ENCODE measurements around the gene VEGFA. TPM values are rescaled to one million over a fixed set of nuclear protein-coding genes. Genes with fewer than 3 reads are reported as not detected.

The VEGFA gene
- total RNA-seq, 4 donors from 2014 or later = 39.2 to 58.5 (median 45.0) TPM

DNA sequence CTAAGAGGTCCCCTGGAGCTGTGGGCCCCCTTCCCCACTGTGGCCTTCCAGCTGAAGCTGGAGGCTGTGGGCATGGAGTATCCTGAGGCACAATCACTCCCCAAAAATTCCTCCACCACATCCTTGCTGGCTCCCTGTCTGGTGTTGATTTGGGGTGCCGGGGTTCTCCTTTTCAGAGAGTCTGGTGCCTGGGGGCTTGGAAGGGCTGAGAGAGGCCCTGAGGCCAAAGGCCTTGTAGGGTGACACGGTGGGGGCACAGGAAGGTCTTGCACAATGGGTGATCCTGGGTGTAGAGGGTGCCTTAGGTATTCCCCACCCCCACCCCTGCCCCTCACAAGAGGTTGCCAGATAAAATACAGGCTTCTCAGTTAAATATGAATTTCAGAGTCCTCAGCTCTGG, 33.2 kb upstream of the VEGFA start:
- DNase-seq (ENCODE audit: extremely low spot score) = no peak
- Histone ChIP-seq H3K4me1 (peaks cover 6 to 10% (median 8%) of the 10 kb centered on the region in 4 donors), H3K27me3 (no peaks in the 10 kb centered on the region), H3K36me3 (no peaks in the 10 kb centered on the region), H3K4me3 (no peak overlapping the region), H3K27ac (replicated peaks in 1 of 4) (no peak overlapping the region), H3K9me3 (peaks cover 0 to 4% (median 2%) of the 10 kb centered on the region in 4 donors)
- WGBS = no CpG with 5 or more reads among the region's 2 CpGs
- TF ChIP-seq, protein P1, sequence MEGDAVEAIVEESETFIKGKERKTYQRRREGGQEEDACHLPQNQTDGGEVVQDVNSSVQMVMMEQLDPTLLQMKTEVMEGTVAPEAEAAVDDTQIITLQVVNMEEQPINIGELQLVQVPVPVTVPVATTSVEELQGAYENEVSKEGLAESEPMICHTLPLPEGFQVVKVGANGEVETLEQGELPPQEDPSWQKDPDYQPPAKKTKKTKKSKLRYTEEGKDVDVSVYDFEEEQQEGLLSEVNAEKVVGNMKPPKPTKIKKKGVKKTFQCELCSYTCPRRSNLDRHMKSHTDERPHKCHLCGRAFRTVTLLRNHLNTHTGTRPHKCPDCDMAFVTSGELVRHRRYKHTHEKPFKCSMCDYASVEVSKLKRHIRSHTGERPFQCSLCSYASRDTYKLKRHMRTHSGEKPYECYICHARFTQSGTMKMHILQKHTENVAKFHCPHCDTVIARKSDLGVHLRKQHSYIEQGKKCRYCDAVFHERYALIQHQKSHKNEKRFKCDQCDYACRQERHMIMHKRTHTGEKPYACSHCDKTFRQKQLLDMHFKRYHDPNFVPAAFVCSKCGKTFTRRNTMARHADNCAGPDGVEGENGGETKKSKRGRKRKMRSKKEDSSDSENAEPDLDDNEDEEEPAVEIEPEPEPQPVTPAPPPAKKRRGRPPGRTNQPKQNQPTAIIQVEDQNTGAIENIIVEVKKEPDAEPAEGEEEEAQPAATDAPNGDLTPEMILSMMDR (IDR thresholded peaks at IDR 0.05) = no peak
- no peak for TF ChIP-seq POLR2A (IDR thresholded peaks at IDR 0.05; ENCODE audit: low read depth)
- TF ChIP-seq POLR2AphosphoS5 (IDR thresholded peaks at IDR 0.05) = no peak
- no peak for TF ChIP-seq EP300 (IDR thresholded peaks at IDR 0.05)
- intact Hi-C loops (cut with DNase I) = no loop called here

DNA sequence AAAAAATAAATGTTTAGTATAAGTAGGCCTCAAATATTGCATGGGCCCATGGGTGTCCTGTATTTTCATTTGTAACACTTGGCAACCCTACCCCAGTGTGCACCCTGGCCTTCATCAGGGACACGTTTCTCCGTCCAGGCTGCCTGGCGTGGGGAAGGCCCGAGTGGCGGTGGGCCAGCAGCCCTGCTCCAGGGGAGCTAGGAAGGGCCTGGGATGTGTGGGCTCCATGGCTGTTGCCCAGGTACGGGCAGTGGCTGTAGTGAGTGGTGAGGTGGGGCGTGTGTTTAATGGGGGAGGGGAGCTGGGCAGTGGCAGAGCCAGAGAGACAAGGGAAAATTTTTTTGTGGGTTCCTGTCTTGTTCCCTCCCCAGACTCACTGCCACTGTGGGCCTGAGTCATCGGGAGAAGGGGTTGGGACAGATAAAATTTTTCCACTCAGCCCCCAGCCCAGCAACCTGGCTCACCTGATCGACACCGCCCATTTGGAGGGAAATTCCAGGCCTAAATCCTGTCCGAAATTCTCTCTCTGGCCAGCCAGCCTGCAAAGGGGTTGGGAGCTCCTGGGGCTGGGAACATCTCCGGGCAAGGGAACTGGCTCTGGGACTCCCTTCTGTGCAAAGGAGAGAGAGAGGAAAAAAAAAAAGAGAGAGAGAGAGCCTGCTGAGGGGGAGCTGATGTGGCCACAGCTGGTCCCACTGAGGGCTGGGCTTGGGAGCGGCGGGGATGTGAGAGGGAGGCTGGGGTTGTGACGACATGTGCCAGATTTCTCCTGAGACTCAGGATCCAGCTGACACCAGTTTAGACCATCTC, 32.5 kb upstream of the VEGFA start:
- 69% methylated on average over 15 of the region's 15 CpGs for WGBS
- TF ChIP-seq POLR2A (IDR thresholded peaks at IDR 0.05; ENCODE audit: low read depth) (no peak), POLR2AphosphoS5 (IDR thresholded peaks at IDR 0.05) (no peak), EP300 (IDR thresholded peaks at IDR 0.05) (no peak)
- TF ChIP-seq, protein P1 (IDR thresholded peaks at IDR 0.05) = no peak
- Histone ChIP-seq H3K36me3 (no peaks in the 10 kb centered on the region), H3K4me3 (no peak overlapping the region), H3K9me3 (no peaks in the 10 kb centered on the region), H3K4me1 (peaks cover 6 to 10% (median 8%) of the 10 kb centered on the region in 4 donors), H3K27ac (replicated peaks in 1 of 4) (no peak overlapping the region), H3K27me3 (no peaks in the 10 kb centered on the region)
- no peak for DNase-seq (ENCODE audit: extremely low spot score)
- intact Hi-C loops (cut with DNase I) = no loop called here

DNA sequence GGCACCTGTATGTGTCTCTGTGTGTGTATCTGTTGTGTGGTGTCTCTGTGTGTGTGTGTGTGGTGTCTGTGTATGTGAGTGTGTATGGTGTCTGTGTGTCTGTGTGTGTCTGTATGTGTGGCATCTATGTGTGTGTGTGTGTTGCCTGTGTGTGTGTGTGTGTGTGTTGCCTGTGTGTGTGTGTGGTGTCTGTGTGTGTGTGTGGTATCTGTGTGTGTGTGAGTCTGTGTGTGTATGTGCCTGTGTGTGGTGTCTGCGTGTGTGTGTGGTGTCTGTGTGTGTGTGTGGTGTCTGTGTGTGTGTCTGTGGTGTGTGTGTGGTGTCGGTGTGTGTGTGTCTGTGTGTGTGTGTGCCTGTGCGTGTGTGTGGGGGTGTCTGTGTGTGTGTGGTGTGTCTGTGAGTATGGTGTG, 31.7 kb upstream of the VEGFA start:
- WGBS = 79% methylated on average over 3 of the region's 3 CpGs

DNA sequence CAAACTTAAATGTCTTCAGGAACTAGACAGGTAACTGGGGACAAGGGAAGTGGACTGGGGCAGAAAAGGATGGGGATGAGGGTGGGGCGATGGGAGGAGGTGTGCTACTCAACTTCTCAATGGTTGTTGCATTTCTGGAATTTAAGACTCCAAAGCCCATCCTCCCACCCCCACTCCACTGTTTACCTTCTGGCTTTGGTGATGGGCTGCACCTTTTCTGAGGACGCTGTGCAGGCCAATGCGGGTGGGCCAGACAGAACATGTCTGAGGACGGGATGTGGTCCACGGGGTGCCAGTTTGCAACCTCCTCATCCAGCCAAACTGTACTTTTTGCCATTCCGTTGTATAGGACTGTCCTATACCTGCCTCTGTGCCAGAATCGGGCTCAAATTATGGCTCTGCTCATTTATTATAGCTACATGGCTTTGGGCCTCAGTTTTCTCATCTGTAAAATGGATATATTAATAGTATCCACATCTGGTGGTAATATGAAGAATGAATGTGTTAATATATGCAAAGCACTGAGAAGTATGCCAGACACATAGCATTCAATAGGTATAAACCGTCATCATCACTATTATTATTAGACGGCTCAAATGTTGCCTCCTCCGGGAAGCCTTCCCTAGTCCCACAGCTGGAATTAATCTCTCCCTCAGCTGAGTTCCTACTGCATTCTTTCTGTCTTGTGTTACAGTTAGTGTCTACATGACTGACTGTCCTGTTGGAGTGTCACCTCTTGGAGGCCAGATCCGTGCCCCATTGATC, 31.0 kb upstream of the VEGFA start:
- TF ChIP-seq, protein P1 (IDR thresholded peaks at IDR 0.05) = no peak
- TF ChIP-seq POLR2A (IDR thresholded peaks at IDR 0.05; ENCODE audit: low read depth) = no peak
- TF ChIP-seq POLR2AphosphoS5 (IDR thresholded peaks at IDR 0.05) = no peak
- TF ChIP-seq EP300 (IDR thresholded peaks at IDR 0.05) = no peak
- no peaks in the 10 kb centered on the region for H3K9me3 ChIP-seq
- intact Hi-C loops (cut with DNase I) = no loop called here
- H3K27me3 ChIP-seq = no peaks in the 10 kb centered on the region
- peaks cover 6 to 22% (median 8%) of the 10 kb centered on the region in 4 donors for H3K4me1 ChIP-seq
- no peak overlapping the region for H3K4me3 ChIP-seq
- 89% methylated on average over 11 of the region's 11 CpGs for WGBS
- no peaks in the 10 kb centered on the region for H3K36me3 ChIP-seq
- no peak for DNase-seq (ENCODE audit: extremely low spot score)
- no peak overlapping the region for H3K27ac ChIP-seq (replicated peaks in 1 of 4)

More for the DNA sequence above, 31.7 kb upstream of the VEGFA start:
- H3K27me3 ChIP-seq = no peaks in the 10 kb centered on the region
- H3K36me3 ChIP-seq = no peaks in the 10 kb centered on the region
- H3K9me3 ChIP-seq = no peaks in the 10 kb centered on the region
- TF ChIP-seq POLR2AphosphoS5 (IDR thresholded peaks at IDR 0.05) (no peak), EP300 (IDR thresholded peaks at IDR 0.05) (no peak), POLR2A (IDR thresholded peaks at IDR 0.05; ENCODE audit: low read depth) (no peak)
- TF ChIP-seq, protein P1 (IDR thresholded peaks at IDR 0.05) = no peak
- peaks cover 6 to 14% (median 8%) of the 10 kb centered on the region in 4 donors for H3K4me1 ChIP-seq
- no peak overlapping the region for H3K27ac ChIP-seq (replicated peaks in 1 of 4)
- intact Hi-C loops (cut with DNase I) = no loop called here
- DNase-seq (ENCODE audit: extremely low spot score) = no peak
- H3K4me3 ChIP-seq = no peak overlapping the region
